ENCODE measurements around the gene PPP2R5B.

The PPP2R5B gene

GRCh38 chr11:64888729-64889511, 35.6 kb upstream of the PPP2R5B start:
- peak; percentile 91 for DNase-seq (ENCODE audit: low spot score)

- DNase-seq (ENCODE audit: low spot score): peak; percentile 24
Measured at GRCh38 chr11:64890522-64890939, 34.0 kb upstream of the PPP2R5B start.

- no peak for DNase-seq (ENCODE audit: low spot score)
Measured at GRCh38 chr11:64891215-64891848, 33.2 kb upstream of the PPP2R5B start.

- DNase-seq (ENCODE audit: low spot score): no peak
Measured at GRCh38 chr11:64891880-64892279, 32.6 kb upstream of the PPP2R5B start.

- DNase-seq (ENCODE audit: low spot score): no peak
Measured at GRCh38 chr11:64892411-64892831, 32.1 kb upstream of the PPP2R5B start.

- no peak for DNase-seq (ENCODE audit: low spot score)
Measured at GRCh38 chr11:64892838-64893193, 31.7 kb upstream of the PPP2R5B start.

- DNase-seq (ENCODE audit: low spot score): peak; percentile 23
Measured at GRCh38 chr11:64893194-64894069, 31.1 kb upstream of the PPP2R5B start.

GRCh38 chr11:64894070-64894811, 30.2 kb upstream of the PPP2R5B start:
- peak; percentile 90 for DNase-seq (ENCODE audit: low spot score)

GRCh38 chr11:64894812-64895452, 29.6 kb upstream of the PPP2R5B start:
- DNase-seq (ENCODE audit: low spot score): no peak

GRCh38 chr11:64896448-64897022, 28.0 kb upstream of the PPP2R5B start:
- DNase-seq (ENCODE audit: low spot score): no peak

- no peak for DNase-seq (ENCODE audit: low spot score)
Measured at GRCh38 chr11:64897381-64898075, 27.0 kb upstream of the PPP2R5B start.

GRCh38 chr11:64898076-64898445, 26.4 kb upstream of the PPP2R5B start:
- no peak for DNase-seq (ENCODE audit: low spot score)

GRCh38 chr11:64898541-64898940, 25.9 kb upstream of the PPP2R5B start:
- DNase-seq (ENCODE audit: low spot score): no peak

GRCh38 chr11:64900263-64900678, 24.2 kb upstream of the PPP2R5B start:
- DNase-seq (ENCODE audit: low spot score): no peak

- no peak for DNase-seq (ENCODE audit: low spot score)
Measured at GRCh38 chr11:64900774-64901173, 23.7 kb upstream of the PPP2R5B start.

GRCh38 chr11:64902102-64902900, 22.2 kb upstream of the PPP2R5B start:
- no peak for DNase-seq (ENCODE audit: low spot score)

GRCh38 chr11:64903291-64903833, 21.1 kb upstream of the PPP2R5B start:
- DNase-seq (ENCODE audit: low spot score): no peak

- no peak for DNase-seq (ENCODE audit: low spot score)
Measured at GRCh38 chr11:64905516-64906313, 18.8 kb upstream of the PPP2R5B start.

- DNase-seq (ENCODE audit: low spot score): no peak
Measured at GRCh38 chr11:64906314-64906635, 18.2 kb upstream of the PPP2R5B start.
